Measurements from ENCODE around the gene TMBIM1.

The TMBIM1 gene

DNA sequence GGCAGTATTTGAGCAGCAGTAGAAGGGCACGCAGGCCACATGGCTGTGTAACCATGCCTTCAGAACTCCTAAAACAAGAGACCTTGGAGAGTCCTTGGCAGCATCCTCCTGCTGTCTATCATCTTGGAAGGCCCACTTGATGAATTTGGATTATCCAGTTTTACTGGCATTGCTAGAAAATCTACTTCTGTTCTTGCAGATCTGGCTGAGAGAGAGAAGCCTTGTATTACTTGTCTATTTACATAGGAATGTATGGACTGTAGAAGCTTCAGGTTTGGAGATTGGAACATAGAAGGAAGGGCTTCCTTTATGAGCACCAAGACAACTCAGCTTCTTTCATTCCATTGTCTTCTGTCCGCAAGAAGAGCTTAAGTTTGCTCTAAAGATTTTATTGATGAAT is 47.6 kb downstream of the TMBIM1 start:
- in situ Hi-C loops (cut with MboI; ENCODE audit: low pct_unique_long_range_greater_than_20kb, low sequenced_read_pairs, unreplicated experiment), result no loop called here
- TF ChIP-seq, protein P1, sequence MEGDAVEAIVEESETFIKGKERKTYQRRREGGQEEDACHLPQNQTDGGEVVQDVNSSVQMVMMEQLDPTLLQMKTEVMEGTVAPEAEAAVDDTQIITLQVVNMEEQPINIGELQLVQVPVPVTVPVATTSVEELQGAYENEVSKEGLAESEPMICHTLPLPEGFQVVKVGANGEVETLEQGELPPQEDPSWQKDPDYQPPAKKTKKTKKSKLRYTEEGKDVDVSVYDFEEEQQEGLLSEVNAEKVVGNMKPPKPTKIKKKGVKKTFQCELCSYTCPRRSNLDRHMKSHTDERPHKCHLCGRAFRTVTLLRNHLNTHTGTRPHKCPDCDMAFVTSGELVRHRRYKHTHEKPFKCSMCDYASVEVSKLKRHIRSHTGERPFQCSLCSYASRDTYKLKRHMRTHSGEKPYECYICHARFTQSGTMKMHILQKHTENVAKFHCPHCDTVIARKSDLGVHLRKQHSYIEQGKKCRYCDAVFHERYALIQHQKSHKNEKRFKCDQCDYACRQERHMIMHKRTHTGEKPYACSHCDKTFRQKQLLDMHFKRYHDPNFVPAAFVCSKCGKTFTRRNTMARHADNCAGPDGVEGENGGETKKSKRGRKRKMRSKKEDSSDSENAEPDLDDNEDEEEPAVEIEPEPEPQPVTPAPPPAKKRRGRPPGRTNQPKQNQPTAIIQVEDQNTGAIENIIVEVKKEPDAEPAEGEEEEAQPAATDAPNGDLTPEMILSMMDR (IDR thresholded peaks at IDR 0.05; ENCODE audit: extremely low read depth, insufficient read depth, missing control alignments), result no peak
- no peak for DNase-seq (ENCODE audit: low spot score)

DNA sequence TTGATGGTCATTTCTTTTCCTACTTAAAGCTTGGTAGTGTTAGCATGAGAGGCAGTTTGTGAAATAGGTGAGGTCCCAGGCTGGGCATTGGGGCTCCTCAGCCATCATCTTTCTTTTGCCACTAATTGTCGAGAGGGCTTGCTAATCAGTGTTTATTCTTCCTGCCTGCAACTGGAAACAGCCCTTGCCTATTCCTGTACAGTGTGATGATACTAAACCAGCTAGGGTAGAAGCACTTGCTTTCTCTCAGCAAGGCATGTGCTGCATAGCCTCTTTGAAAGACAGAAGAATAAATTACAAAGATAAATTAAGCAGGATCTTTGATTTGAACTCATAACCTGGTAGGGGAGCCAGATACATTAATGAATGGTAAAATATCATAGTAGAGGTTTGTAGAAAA is 48.1 kb downstream of the TMBIM1 start:
- in situ Hi-C loops (cut with MboI; ENCODE audit: low pct_unique_long_range_greater_than_20kb, low sequenced_read_pairs, unreplicated experiment), result no loop called here
- TF ChIP-seq, protein P1 (IDR thresholded peaks at IDR 0.05; ENCODE audit: extremely low read depth, insufficient read depth, missing control alignments), result no peak
- DNase-seq (ENCODE audit: low spot score), result no peak

DNA sequence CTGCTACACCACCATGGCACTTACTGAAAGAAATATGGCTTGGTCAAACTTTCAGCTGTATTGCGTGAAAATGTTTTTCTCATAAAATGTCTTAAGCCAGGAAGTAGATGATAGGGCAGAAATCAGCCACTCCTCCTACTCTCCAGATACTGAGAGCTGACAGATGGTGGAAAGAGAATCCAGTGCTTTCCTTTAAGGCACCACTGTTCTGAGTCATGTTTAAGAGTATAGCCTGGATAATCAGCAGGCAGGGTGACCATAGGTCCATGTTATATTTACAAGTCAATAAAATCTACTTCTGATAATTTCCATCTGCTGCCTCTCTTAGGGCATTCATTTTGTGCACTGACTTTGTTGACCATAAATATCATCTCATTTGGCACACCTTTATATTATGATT is 53.4 kb downstream of the TMBIM1 start:
- DNase-seq (ENCODE audit: low spot score), result no peak
- TF ChIP-seq, protein P1 (IDR thresholded peaks at IDR 0.05; ENCODE audit: extremely low read depth, insufficient read depth, missing control alignments), result no peak
- in situ Hi-C loops (cut with MboI; ENCODE audit: low pct_unique_long_range_greater_than_20kb, low sequenced_read_pairs, unreplicated experiment), result no loop called here

DNA sequence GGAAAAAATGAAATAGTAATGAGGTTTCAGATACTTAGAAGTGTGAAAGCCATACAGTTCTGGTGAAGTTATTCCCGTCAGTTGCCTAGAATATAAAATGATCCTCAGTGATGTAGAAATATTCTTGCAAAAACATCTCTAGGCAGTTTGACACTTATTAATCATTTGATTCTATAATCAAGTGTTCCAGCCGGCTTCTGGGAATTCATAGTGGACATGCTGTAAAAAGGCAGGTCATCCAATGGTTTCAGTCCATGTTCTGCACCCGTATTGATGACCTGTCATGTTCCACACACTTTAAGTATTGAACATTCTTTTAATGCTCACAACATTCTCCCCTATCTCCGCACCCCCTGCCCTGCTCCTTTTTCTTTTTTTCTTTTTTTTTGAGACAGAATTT is 55.5 kb downstream of the TMBIM1 start:
- in situ Hi-C loops (cut with MboI; ENCODE audit: low pct_unique_long_range_greater_than_20kb, low sequenced_read_pairs, unreplicated experiment), result no loop called here
- no peak for DNase-seq (ENCODE audit: low spot score)
- TF ChIP-seq, protein P1 (IDR thresholded peaks at IDR 0.05; ENCODE audit: extremely low read depth, insufficient read depth, missing control alignments), result no peak

DNA sequence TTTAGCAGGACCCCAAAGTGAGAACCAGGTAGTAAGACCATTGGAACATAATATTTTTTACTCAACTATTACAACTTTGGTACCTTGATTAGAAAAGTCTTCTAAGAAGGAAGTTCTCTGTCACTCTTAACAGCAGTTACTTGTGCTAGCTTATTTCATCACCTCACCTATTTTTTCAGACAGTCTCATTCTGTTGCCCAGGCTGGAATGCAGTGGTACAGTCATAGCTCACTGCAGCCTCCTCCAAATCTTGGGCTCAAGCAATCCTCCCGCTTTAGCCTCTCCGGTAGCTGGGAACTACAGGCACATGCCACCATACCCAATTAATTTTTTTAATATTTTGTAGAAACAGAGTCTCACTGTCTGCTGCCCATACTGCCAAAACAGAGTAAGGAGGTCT is 57.3 kb downstream of the TMBIM1 start:
- TF ChIP-seq, protein P1 (IDR thresholded peaks at IDR 0.05; ENCODE audit: extremely low read depth, insufficient read depth, missing control alignments), result no peak
- in situ Hi-C loops (cut with MboI; ENCODE audit: low pct_unique_long_range_greater_than_20kb, low sequenced_read_pairs, unreplicated experiment), result no loop called here

DNA sequence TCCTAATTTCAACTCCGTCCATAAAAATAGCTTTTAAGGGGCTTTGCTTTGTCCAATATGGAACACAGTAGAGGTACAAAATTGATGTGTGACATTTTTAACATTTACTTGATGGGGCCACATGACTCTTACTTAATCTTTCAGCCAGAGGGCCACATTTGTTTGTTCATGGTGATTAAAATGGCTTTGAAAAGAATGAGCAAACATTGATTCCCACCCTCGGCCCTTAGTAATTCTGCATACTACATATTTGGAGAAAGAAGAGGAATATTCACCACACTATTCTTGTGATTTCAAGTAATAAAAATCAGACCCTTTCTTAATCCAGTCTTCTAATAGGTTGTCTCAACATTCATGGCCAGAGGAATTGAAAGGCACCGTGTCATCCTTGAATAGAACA is 57.8 kb downstream of the TMBIM1 start:
- in situ Hi-C loops (cut with MboI; ENCODE audit: low pct_unique_long_range_greater_than_20kb, low sequenced_read_pairs, unreplicated experiment), result no loop called here
- no peak for DNase-seq (ENCODE audit: low spot score)
- TF ChIP-seq, protein P1 (IDR thresholded peaks at IDR 0.05; ENCODE audit: extremely low read depth, insufficient read depth, missing control alignments), result no peak

More for the DNA sequence above, 57.3 kb downstream of the TMBIM1 start:
- no peak for DNase-seq (ENCODE audit: low spot score)

DNA sequence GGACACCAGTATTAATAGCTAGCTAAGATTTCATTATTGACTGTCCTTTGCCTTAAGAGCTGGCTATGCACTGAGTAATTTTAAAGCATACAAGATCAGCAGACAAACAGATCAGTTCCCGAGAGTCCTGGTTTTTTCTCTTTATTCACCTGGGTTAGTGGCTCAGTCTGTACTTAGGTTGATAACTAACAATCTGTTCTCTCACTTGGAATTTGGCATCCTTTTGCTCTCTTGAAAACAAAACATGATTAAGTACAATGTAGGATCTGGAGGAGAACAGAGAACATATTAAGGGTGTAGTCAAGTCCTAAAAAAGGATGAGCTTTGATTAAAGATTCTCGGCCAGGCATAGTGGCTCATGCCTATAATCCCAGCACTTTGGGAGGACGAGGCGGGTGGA is 58.8 kb downstream of the TMBIM1 start:
- no peak for DNase-seq (ENCODE audit: low spot score)
- in situ Hi-C loops (cut with MboI; ENCODE audit: low pct_unique_long_range_greater_than_20kb, low sequenced_read_pairs, unreplicated experiment), result no loop called here
- TF ChIP-seq, protein P1 (IDR thresholded peaks at IDR 0.05; ENCODE audit: extremely low read depth, insufficient read depth, missing control alignments), result no peak

Data from GM13977 (cell line).